Neural cell (in vitro differentiated cells): ENCODE data around the gene PRKAR1B. TPM values are rescaled to one million over a fixed set of nuclear protein-coding genes. Genes with fewer than 3 reads are reported as not detected.

Experiments
- H2AFZ ChIP-seq: fragments of 200-600, 300-800 bp; sonication (generic), shearing (Covaris generic); 2 replicates; pipeline ENCODE4 v1.6.0; 2014; ENCODE audit warnings: low read depth, mild to moderate bottlenecking, antibody characterized with exemption, low read length, moderate library complexity
- H3F3A ChIP-seq: fragments of 200-600 bp; shearing (Covaris generic); 2 replicates; pipeline ENCODE4 v1.6.1; 2016; ENCODE audit warnings: mild to moderate bottlenecking, moderate library complexity, mixed read lengths, antibody characterized with exemption, low read length; ENCODE audit not compliant: insufficient read depth, poor library complexity, severe bottlenecking
- H3K27ac ChIP-seq: fragments of 200-600, 300-800 bp; sonication (generic), shearing (Covaris generic); 2 replicates; pipeline ENCODE4 v1.5.1; 2014; ENCODE audit warnings: mild to moderate bottlenecking, low read length, moderate library complexity
- H3K27me3 ChIP-seq: fragments of 300-800, 200-600 bp; sonication (generic), shearing (Covaris generic); 2 replicates; pipeline ENCODE4 v1.6.0; 2014; ENCODE audit warnings: mild to moderate bottlenecking, low read depth, low read length, moderate library complexity; ENCODE audit not compliant: insufficient read depth
- H3K36me3 ChIP-seq: fragments of 300-800, 200-600 bp; sonication (generic), shearing (Covaris generic); 2 replicates; pipeline ENCODE4 v1.5.1; 2014; ENCODE audit warnings: mild to moderate bottlenecking, antibody characterized with exemption, low read length, moderate library complexity; ENCODE audit not compliant: insufficient read depth
- H3K4me2 ChIP-seq: fragments of 300-800, 200-600 bp; sonication (generic), shearing (Covaris generic); 2 replicates; pipeline ENCODE4 v1.6.0; 2014; ENCODE audit warnings: mild to moderate bottlenecking, low read length
- H3K4me3 ChIP-seq: fragments of 300-800, 200-600 bp; sonication (generic), shearing (Covaris generic); 2 replicates; pipeline ENCODE4 v1.5.1; 2014; ENCODE audit warnings: mild to moderate bottlenecking, low read length, moderate library complexity
- H3K79me2 ChIP-seq: fragments of 200-600 bp; shearing (Covaris generic); replicated peaks from 2 replicates; pipeline ENCODE4 v1.6.0; 2014; ENCODE audit warnings: mild to moderate bottlenecking, low read length, moderate library complexity; ENCODE audit not compliant: insufficient read depth
- H3K9ac ChIP-seq: fragments of 300-800, 200-600 bp; sonication (generic), shearing (Covaris generic); 2 replicates; pipeline ENCODE4 v1.6.1; 2016; ENCODE audit warnings: mild to moderate bottlenecking, low read length, mixed read lengths
- H3K9me2 ChIP-seq: fragments of 200-600 bp; shearing (Covaris generic); 2 replicates; pipeline ENCODE4 v1.6.1; 2016; ENCODE audit warnings: mild to moderate bottlenecking, low read length, mixed read lengths; ENCODE audit not compliant: insufficient read depth
- H3K9me3 ChIP-seq: fragments of 200-600, 300-800 bp; sonication (generic), shearing (Covaris generic); 2 replicates; pipeline ENCODE4 v1.6.1; 2016; ENCODE audit warnings: mild to moderate bottlenecking, mixed run types, low read length, moderate library complexity, mixed read lengths
- H4K20me1 ChIP-seq: fragments of 200-600 bp; shearing (Covaris generic); 2 replicates; pipeline ENCODE4 v1.6.1; 2016; ENCODE audit warnings: mild to moderate bottlenecking, mixed run types; ENCODE audit not compliant: insufficient read depth
- EP300 ChIP-seq: fragments of 450-650 bp; conservative IDR thresholded peaks from 2 replicates; pipeline ENCODE4 v1.6.1; 2014; ENCODE audit warnings: antibody characterized with exemption, mild to moderate bottlenecking, moderate library complexity; ENCODE audit not compliant: poor library complexity, severe bottlenecking
- MXI1 ChIP-seq: fragments of 450-650 bp; conservative IDR thresholded peaks from 2 replicates; pipeline ENCODE4 v1.6.1; 2014; ENCODE audit warnings: antibody characterized with exemption, mild to moderate bottlenecking; ENCODE audit not compliant: poor library complexity, severe bottlenecking
- SMC3 ChIP-seq: fragments of 450-650 bp; conservative IDR thresholded peaks from 2 replicates; pipeline ENCODE4 v1.6.1; 2014; ENCODE audit warnings: antibody characterized with exemption, mild to moderate bottlenecking, moderate library complexity; ENCODE audit not compliant: poor library complexity
- TAF1 ChIP-seq: IDR thresholded peaks from 2 replicates; pipeline ENCODE4 v1.6.1; 2012; ENCODE audit warnings: low read depth
- polyA plus RNA-seq: library from polyadenylated mRNA; depleted of rRNA; stranded (reverse); fragments of >200 nt; gene quantifications from 2 replicates; pipeline ENCODE4 v1.2.3, GENCODE V29; 2014
- TF ChIP-seq, protein P1 (sequence below): fragments of 450-650 bp; IDR thresholded peaks from 2 replicates; pipeline ENCODE4 v1.5.1; 2014; ENCODE audit warnings: antibody characterized with exemption, mild to moderate bottlenecking, moderate library complexity; ENCODE audit not compliant: poor library complexity, severe bottlenecking
- TF ChIP-seq, protein P2 (sequence below): IDR thresholded peaks from 2 replicates; pipeline ENCODE4 v1.6.1; 2012; ENCODE audit warnings: borderline replicate concordance

Gene PRKAR1B
- polyA plus RNA-seq, 1 donor from 2014 or later, result 38.6 TPM

DNA sequence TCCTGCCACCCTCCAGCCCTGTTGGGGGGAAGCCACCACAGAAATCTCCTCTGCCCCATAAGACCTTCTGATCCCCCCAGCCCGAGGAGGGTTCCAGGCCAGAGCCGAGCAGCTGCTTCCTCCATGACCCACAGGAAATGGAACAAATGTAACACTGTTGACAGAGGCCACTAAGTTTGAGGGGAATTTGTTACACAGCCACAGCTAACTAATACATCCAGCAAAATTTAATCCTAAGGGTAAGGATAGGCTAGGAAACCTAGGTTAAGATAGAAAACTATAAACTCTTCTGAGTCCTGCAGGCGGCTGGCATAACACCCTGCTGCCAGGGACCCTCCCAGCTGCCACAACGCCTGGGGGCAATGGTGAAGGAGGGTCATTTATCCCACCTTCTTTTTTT, 140.6 kb downstream of the PRKAR1B start:
- no peaks in the 10 kb centered on the region for H3F3A ChIP-seq
- no peak overlapping the region for H3K27ac ChIP-seq
- no peak overlapping the region for H3K4me2 ChIP-seq
- no peaks in the 10 kb centered on the region for H3K79me2 ChIP-seq
- H2AFZ ChIP-seq, result no peak overlapping the region
- no peaks in the 10 kb centered on the region for H3K27me3 ChIP-seq
- no peaks in the 10 kb centered on the region for H3K9me2 ChIP-seq
- H3K9me3 ChIP-seq, result no peaks in the 10 kb centered on the region
- no peak overlapping the region for H3K4me3 ChIP-seq
- H3K36me3 ChIP-seq, result peaks cover 3% of the 10 kb centered on the region
- no peak overlapping the region for H3K9ac ChIP-seq
- TF ChIP-seq, protein P1, sequence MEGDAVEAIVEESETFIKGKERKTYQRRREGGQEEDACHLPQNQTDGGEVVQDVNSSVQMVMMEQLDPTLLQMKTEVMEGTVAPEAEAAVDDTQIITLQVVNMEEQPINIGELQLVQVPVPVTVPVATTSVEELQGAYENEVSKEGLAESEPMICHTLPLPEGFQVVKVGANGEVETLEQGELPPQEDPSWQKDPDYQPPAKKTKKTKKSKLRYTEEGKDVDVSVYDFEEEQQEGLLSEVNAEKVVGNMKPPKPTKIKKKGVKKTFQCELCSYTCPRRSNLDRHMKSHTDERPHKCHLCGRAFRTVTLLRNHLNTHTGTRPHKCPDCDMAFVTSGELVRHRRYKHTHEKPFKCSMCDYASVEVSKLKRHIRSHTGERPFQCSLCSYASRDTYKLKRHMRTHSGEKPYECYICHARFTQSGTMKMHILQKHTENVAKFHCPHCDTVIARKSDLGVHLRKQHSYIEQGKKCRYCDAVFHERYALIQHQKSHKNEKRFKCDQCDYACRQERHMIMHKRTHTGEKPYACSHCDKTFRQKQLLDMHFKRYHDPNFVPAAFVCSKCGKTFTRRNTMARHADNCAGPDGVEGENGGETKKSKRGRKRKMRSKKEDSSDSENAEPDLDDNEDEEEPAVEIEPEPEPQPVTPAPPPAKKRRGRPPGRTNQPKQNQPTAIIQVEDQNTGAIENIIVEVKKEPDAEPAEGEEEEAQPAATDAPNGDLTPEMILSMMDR, result no peak
- TF ChIP-seq, protein P2, sequence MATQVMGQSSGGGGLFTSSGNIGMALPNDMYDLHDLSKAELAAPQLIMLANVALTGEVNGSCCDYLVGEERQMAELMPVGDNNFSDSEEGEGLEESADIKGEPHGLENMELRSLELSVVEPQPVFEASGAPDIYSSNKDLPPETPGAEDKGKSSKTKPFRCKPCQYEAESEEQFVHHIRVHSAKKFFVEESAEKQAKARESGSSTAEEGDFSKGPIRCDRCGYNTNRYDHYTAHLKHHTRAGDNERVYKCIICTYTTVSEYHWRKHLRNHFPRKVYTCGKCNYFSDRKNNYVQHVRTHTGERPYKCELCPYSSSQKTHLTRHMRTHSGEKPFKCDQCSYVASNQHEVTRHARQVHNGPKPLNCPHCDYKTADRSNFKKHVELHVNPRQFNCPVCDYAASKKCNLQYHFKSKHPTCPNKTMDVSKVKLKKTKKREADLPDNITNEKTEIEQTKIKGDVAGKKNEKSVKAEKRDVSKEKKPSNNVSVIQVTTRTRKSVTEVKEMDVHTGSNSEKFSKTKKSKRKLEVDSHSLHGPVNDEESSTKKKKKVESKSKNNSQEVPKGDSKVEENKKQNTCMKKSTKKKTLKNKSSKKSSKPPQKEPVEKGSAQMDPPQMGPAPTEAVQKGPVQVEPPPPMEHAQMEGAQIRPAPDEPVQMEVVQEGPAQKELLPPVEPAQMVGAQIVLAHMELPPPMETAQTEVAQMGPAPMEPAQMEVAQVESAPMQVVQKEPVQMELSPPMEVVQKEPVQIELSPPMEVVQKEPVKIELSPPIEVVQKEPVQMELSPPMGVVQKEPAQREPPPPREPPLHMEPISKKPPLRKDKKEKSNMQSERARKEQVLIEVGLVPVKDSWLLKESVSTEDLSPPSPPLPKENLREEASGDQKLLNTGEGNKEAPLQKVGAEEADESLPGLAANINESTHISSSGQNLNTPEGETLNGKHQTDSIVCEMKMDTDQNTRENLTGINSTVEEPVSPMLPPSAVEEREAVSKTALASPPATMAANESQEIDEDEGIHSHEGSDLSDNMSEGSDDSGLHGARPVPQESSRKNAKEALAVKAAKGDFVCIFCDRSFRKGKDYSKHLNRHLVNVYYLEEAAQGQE, result no peak
- TF ChIP-seq TAF1 (no peak), EP300 (no peak)
- H4K20me1 ChIP-seq, result no peaks in the 10 kb centered on the region

- Histone ChIP-seq H3K9ac (no peak overlapping the region), H2AFZ (no peak overlapping the region), H3K27ac (no peak overlapping the region), H3K79me2 (no peaks in the 10 kb centered on the region), H3K36me3 (peaks cover 3% of the 10 kb centered on the region), H3K27me3 (no peaks in the 10 kb centered on the region), H3K4me3 (no peak overlapping the region), H3K9me3 (no peaks in the 10 kb centered on the region), H3K4me2 (no peak overlapping the region), H4K20me1 (no peaks in the 10 kb centered on the region), H3K9me2 (no peaks in the 10 kb centered on the region), H3F3A (no peaks in the 10 kb centered on the region)
- TF ChIP-seq, protein P2, result no peak
- TF ChIP-seq SMC3 (no peak), MXI1 (no peak), EP300 (no peak)
- TF ChIP-seq, protein P1, result no peak
These were observed 141.2 kb downstream of the PRKAR1B start for GRCh38 chr7:585873-586272.
